Progenitor cell of endocrine pancreas (in vitro differentiated cells): ENCODE results near the gene EPHA5. TPM values are rescaled to one million over a fixed set of nuclear protein-coding genes. Genes with fewer than 3 reads are reported as not detected.

Experiments
- DNase-seq: peaks from one replicate; pipeline ENCODE4 v3.0.0; 2021; ENCODE audit warnings: low spot score; ENCODE audit not compliant: unreplicated experiment
- H3K27ac Mint-ChIP-seq: 2 replicates; pipeline ENCODE4 v1.8.0; 2021; ENCODE audit warnings: mild to moderate bottlenecking, moderate library complexity, mixed read lengths
- H3K27me3 Mint-ChIP-seq: 2 replicates; pipeline ENCODE4 v1.8.0; 2021; ENCODE audit warnings: mixed read lengths
- H3K36me3 Mint-ChIP-seq: 2 replicates; pipeline ENCODE4 v1.8.0; 2022; ENCODE audit warnings: mixed read lengths; ENCODE audit not compliant: insufficient read depth
- H3K4me1 Mint-ChIP-seq: 2 replicates; pipeline ENCODE4 v1.8.0; 2021; ENCODE audit warnings: low read depth, mixed read lengths
- H3K4me3 Mint-ChIP-seq: 2 replicates; pipeline ENCODE4 v1.8.0; 2021; ENCODE audit warnings: low read depth, mild to moderate bottlenecking, moderate library complexity, mixed read lengths
- H3K9me3 Mint-ChIP-seq: 2 replicates; pipeline ENCODE4 v1.8.0; 2021; ENCODE audit warnings: low read depth, mixed read lengths
- CTCF ChIP-seq: fragments of 200-600 bp; sonication (generic); IDR thresholded peaks from one replicate; pipeline ENCODE4 v1.5.0; 2021; ENCODE audit warnings: antibody characterized with exemption, mild to moderate bottlenecking; ENCODE audit not compliant: unreplicated experiment
- total RNA-seq: library from RNA; stranded (reverse); gene quantifications from 2 replicates; pipeline ENCODE4 v1.2.1, GENCODE V29; 2021

EPHA5 gene
- total RNA-seq, 1 donor from 2014 or later, result not detected

GRCh38 chr4:65665771-65666523 is 4.3 kb downstream of the EPHA5 start:
- H3K27me3 Mint-ChIP-seq, result peaks cover 65% of the 10 kb centered on the region
- no peak for TF ChIP-seq CTCF
- no peaks in the 10 kb centered on the region for H3K36me3 Mint-ChIP-seq
- no peaks in the 10 kb centered on the region for H3K9me3 Mint-ChIP-seq
- no peak for DNase-seq
- peaks cover 17% of the 10 kb centered on the region for H3K4me1 Mint-ChIP-seq
- no peak overlapping the region for H3K27ac Mint-ChIP-seq
- no peak overlapping the region for H3K4me3 Mint-ChIP-seq

GRCh38 chr4:65661471-65661870 is 8.8 kb downstream of the EPHA5 start:
- DNase-seq, result no peak
- Mint-ChIP-seq H3K27me3 (peaks cover 27% of the 10 kb centered on the region), H3K4me3 (no peak overlapping the region), H3K27ac (no peak overlapping the region), H3K9me3 (no peaks in the 10 kb centered on the region), H3K36me3 (no peaks in the 10 kb centered on the region), H3K4me1 (no peaks in the 10 kb centered on the region)
- TF ChIP-seq CTCF, result no peak

GRCh38 chr4:65658117-65658516 is 12.2 kb downstream of the EPHA5 start:
- Mint-ChIP-seq H3K4me3 (no peak overlapping the region), H3K9me3 (no peaks in the 10 kb centered on the region), H3K36me3 (no peaks in the 10 kb centered on the region), H3K4me1 (no peaks in the 10 kb centered on the region), H3K27me3 (peaks cover 17% of the 10 kb centered on the region), H3K27ac (no peak overlapping the region)
- no peak for DNase-seq
- TF ChIP-seq CTCF, result no peak

GRCh38 chr4:65656008-65656407 is 14.3 kb downstream of the EPHA5 start:
- Mint-ChIP-seq H3K27ac (no peak overlapping the region), H3K36me3 (no peaks in the 10 kb centered on the region), H3K4me3 (no peak overlapping the region), H3K27me3 (peaks cover 4% of the 10 kb centered on the region), H3K4me1 (no peaks in the 10 kb centered on the region), H3K9me3 (no peaks in the 10 kb centered on the region)
- no peak for TF ChIP-seq CTCF
- no peak for DNase-seq

- no peak for TF ChIP-seq CTCF
- H3K27me3 Mint-ChIP-seq, result no peaks in the 10 kb centered on the region
- H3K27ac Mint-ChIP-seq, result no peak overlapping the region
- no peaks in the 10 kb centered on the region for H3K4me1 Mint-ChIP-seq
- no peaks in the 10 kb centered on the region for H3K9me3 Mint-ChIP-seq
- no peak overlapping the region for H3K4me3 Mint-ChIP-seq
- DNase-seq, result no peak
- no peaks in the 10 kb centered on the region for H3K36me3 Mint-ChIP-seq
These were observed 15.3 kb downstream of the EPHA5 start for GRCh38 chr4:65654976-65655375.
